Measurements from ENCODE around the gene ENTPD5. TPM values are rescaled to one million over a fixed set of nuclear protein-coding genes. Genes with fewer than 3 reads are reported as not detected.

The ENTPD5 gene
- total and polyA plus RNA-seq, 12 donors: 3.8 to 10.0 (median 7.9) TPM

GRCh38 chr14:73913256-73913655, 105.8 kb downstream of the ENTPD5 start:
- Histone ChIP-seq H3K27ac (no peak overlapping the region), H3K36me3 (peaks cover 0 to 100% (median 31%) of the 10 kb centered on the region in 9 donors), H3K27me3 (no peaks in the 10 kb centered on the region), H3K4me1 (no peaks in the 10 kb centered on the region), H3K4me3 (no peak overlapping the region), H3K9me3 (peaks cover 0 to 9% (median 0%) of the 10 kb centered on the region in 11 donors)
- WGBS, 2 donors: 72 to 75% methylated on average over 3 of the region's 3 CpGs
- intact Hi-C loops (cut with DNase I): no loop called here
- TF ChIP-seq CTCF (IDR thresholded peaks at IDR 0.05): no peak
- ATAC-seq (no peak), DNase-seq (no peak)

- Histone ChIP-seq H3K4me1 (no peaks in the 10 kb centered on the region), H3K27ac (no peak overlapping the region), H3K36me3 (peaks cover 0 to 100% (median 59%) of the 10 kb centered on the region in 9 donors), H3K9me3 (peaks cover 0 to 9% (median 0%) of the 10 kb centered on the region in 11 donors), H3K4me3 (no peak overlapping the region), H3K27me3 (no peaks in the 10 kb centered on the region)
- WGBS, 2 donors: 90 to 96% methylated on average over 1 of the region's 1 CpG
- intact Hi-C loops (cut with DNase I): no loop called here
- no peak for DNase-seq
- no peak for ATAC-seq
- no peak for TF ChIP-seq CTCF (IDR thresholded peaks at IDR 0.05)
These were observed 109.4 kb downstream of the ENTPD5 start for GRCh38 chr14:73909681-73910080.

Other genes with a start within 250 kb of the ENTPD5 start
- gene PTGR2, start 167.5 kb downstream of the ENTPD5 start, total RNA-seq: 10 to 100 TPM; 24.8 to 48.7 (median 36.7) TPM
- 10 to 100 TPM in 1 of 2 donors, 1 to 10 TPM in 1; 9.5 to 21.7 TPM for gene PTGR2, start 167.5 kb downstream of the ENTPD5 start, polyA plus RNA-seq
- 10 to 100 TPM; 15.3 to 23.7 (median 18.8) TPM for gene ZNF410, start 132.4 kb downstream of the ENTPD5 start, total RNA-seq
- 10 to 100 TPM; 21.0 to 24.6 TPM for gene ZNF410, start 132.4 kb downstream of the ENTPD5 start, polyA plus RNA-seq
- gene FAM161B, start 69.2 kb downstream of the ENTPD5 start, total RNA-seq: 1 to 10 TPM; 2.9 to 6.5 (median 4.2) TPM
- gene FAM161B, start 69.2 kb downstream of the ENTPD5 start, polyA plus RNA-seq: 1 to 10 TPM; 1.5 to 3.3 TPM
- 10 to 100 TPM; 29.4 to 52.2 (median 48.0) TPM for gene COQ6, start 69.0 kb downstream of the ENTPD5 start, total RNA-seq
- gene COQ6, start 69.0 kb downstream of the ENTPD5 start, polyA plus RNA-seq: 10 to 100 TPM; 32.6 to 33.6 TPM
- gene BBOF1, start 61 bp upstream of the ENTPD5 start, total RNA-seq: 1 to 10 TPM; 1.8 to 5.9 (median 3.4) TPM
- 1 to 10 TPM; 3.1 to 5.4 TPM for gene BBOF1, start 61 bp upstream of the ENTPD5 start, polyA plus RNA-seq
- gene ALDH6A1, start 65.2 kb upstream of the ENTPD5 start, total RNA-seq: 100 to 1,000 TPM in 2 of 10 donors, 10 to 100 TPM in 8; 36.9 to 129 (median 81.5) TPM
- 10 to 100 TPM; 11.3 to 15.5 TPM for gene ALDH6A1, start 65.2 kb upstream of the ENTPD5 start, polyA plus RNA-seq
- gene LIN52, start 65.7 kb upstream of the ENTPD5 start, total RNA-seq: 10 to 100 TPM in 4 of 10 donors, 1 to 10 TPM in 6; 4.7 to 13.6 (median 9.0) TPM
- 1 to 10 TPM; 5.3 to 6.9 TPM for gene LIN52, start 65.7 kb upstream of the ENTPD5 start, polyA plus RNA-seq
- not detected for gene VSX2, start 220.2 kb upstream of the ENTPD5 start, total RNA-seq
- gene VSX2, start 220.2 kb upstream of the ENTPD5 start, polyA plus RNA-seq: not detected

All from heart right ventricle (tissue), 16 donors.